HG02852 (cell line): ENCODE results near the gene ABCD3.

Experiments
- ATAC-seq: cut with Tn5 transposase; IDR thresholded peaks from one replicate; pipeline ENCODE4 v1.9.1; 2021; ENCODE audit warnings: mild to moderate bottlenecking, moderate library complexity; ENCODE audit not compliant: unreplicated experiment

ABCD3 gene

DNA sequence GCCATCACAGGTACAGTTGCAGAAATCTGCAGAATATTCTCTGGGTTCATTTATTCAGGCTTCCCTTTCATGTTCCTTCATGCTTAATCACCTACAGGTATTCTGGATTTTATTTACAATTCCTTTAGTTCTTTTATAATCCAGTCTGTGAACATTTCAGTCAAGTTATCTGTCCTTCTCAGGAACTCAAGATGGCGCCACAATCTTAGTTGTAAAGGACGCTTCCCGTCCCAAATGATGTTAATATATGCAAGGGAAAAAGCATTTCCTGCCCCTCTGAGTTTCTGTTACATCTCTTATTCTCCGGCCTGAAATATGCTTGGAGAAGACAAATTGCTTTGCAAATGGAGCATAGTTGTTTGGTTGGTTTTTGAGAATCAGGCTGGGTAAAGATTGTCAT is 104.1 kb downstream of the ABCD3 start:
- no peak for ATAC-seq

DNA sequence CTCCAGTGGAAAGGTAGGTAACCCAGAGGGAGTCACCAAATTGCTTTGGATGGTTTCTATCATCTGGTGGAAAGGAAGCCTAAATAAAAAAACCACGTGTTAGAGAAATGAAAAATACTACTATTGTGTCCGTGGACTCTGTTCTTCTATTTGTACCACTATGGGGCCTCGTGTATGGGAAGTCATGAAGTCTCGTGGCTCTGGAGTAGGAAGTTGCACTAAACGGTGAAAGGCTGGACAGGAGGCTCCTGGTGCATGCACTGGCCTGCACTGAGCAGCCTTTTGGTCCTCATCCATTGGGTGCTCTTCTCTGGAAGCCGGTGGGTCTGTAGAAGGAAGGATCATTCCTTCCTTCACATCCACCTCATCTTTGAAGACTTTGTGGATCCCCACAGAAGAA is 106.3 kb downstream of the ABCD3 start:
- no peak for ATAC-seq

DNA sequence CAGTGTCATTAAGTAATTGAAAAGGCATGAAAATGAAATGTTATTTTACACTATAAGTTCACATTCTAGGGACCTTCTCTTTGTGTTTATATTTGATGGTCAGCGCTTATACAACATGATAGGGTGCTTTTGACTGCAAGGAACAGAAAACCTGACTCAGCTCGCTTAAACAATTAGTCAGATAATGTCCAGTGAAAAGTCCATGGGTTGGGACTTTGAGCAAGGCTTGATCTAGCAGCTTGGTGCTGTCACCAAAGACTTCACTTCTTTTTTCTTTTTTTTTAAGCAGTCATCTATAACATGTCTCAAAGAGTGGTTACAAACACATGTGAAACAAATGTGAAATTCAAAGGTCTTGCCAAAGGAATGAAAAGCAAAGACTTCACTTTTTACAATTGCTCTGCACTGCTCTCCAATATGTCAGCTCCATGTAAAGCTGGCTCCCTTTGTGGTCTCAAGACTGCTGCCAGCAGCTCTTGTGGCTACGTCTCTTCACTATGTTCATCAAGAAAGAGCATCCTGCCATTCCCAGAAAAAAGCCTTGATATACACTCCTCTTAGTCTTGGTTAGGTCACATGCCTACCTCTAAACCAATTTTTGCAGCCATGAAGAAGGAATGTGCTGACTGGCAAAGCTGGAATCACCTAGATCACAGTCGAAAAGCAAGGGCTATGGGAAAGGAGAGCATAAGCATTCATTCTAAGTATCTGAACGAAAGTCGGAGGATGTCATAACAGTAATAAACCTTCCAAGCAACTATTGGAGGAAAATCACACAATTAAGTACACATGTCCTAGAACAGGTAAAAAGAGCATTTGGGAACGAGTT is 108.2 kb downstream of the ABCD3 start:
- no peak for ATAC-seq

DNA sequence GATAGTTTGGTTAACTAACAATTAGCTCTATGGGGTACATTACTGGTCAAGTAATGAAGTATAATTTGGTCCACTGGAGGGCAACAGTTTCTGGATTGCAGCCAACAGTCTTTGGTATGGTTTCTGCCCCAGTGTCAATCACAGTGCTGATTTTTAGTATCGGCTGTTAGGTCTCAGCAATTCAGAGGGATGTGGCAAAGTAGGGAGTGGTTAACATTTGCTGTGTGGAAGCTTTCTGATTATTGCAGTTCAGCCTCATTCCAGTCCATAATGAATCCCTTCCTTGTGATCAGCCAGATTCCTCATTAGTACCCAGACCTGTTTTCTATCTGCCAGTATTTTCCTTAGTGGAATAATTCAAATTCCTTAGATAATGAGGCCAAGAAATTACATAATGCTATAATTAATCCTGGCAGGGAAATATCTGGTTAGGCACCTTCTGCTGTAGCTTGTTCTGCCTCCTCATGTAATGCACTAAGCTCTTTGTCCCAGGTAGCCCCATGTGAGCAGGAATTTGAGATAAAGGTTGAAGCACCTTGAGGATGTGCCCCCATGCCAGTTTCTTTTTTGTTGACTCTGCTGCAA is 109.3 kb downstream of the ABCD3 start:
- ATAC-seq, result no peak

DNA sequence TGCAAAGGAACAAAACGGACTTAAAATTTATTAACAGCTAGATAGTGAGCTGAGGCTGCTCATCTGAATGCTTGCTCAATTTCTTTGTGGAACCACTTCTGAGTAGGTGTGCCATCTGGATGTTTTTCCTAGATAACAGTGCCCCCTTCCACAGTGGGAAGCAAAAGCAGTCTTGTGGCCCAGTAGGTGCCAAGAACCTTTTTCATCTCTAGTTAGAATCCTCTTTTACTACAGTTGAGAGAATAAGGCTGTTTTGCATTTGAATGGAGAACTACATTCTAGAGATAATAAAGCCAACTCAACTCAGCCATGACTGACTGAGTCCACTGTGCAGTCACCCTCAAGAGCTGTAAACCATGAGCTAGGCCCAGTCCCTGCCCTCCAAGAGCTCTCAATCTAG is 110.1 kb downstream of the ABCD3 start:
- no peak for ATAC-seq

DNA sequence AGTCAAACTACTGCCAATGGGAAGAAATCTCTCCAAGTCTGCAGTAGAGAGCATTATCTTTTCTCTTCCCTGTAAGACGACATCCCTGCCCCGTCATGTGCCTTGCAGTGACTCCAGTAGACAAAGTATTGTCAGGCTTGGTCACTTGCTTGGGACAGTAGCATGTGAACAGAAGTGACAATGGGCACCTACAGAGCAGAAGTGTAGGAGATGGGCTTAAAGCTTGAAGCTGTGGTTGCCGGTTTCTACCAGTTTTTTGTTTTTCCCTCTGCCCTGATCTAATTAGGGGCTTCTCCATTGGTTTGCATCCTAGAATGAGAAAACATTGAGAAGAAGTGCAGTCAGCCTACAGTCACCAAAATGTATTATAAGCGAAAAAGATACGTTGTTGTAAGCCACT is 110.6 kb downstream of the ABCD3 start:
- ATAC-seq, result no peak

DNA sequence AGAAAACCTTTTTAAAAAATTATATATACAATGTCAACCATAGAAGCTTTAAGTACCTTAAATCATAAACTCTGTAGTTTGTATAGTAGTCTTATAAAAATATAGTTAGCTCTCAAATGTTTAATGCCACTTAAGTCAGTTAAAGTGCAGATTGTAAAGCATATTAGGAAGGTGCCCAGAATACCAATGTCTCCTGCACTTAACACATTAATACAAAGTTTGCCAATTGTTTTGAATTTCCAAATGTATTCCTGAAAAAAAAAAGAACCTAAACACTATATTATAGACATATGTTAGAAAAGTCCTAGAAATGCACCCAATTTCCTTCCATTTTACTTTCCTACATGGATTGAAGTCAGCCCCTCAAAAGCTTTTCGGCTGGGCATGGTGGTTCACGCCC is 111.2 kb downstream of the ABCD3 start:
- ATAC-seq, result no peak

DNA sequence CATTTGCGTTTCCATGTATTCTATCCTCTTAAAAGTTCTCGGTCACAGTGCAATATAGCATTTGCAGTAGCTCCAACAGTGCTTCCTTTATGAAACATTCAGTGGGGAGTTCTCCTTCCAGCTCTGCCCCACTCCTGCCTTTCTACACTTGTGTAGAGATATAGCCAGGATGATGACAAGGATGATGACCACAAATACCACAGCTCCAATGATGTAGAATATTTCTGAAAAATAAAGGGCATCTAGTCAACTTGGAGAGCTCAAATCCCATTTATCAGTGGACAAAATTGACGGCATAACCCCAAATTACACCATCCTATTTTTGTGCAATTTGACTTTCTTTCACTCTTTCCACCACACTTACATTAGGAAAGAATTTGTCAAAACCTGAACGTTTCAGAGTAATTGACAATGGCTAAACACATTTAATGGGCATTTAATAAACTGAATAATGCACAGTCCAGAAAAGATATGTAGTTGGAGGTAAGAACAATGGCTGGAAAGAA is 112.2 kb downstream of the ABCD3 start:
- ATAC-seq, result no peak

DNA sequence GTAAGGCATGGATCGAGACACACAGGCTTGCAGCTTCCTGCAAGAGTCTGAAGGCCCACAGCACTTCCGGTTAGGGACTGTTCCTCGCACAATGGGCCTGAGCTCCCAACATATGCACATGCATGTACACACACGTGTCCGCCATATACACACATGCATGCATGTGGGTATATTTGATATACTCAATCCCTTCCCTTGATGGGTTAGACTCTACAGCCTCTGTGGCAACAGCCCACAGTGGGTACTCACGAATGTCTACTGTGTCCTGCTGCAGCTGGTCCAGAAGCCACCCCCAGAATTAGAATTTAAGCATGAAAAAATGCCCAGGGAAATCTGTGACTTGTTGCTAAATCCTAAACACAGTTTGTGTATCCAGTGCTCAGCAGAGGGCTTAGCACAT is 113.5 kb downstream of the ABCD3 start:
- ATAC-seq, result no peak

DNA sequence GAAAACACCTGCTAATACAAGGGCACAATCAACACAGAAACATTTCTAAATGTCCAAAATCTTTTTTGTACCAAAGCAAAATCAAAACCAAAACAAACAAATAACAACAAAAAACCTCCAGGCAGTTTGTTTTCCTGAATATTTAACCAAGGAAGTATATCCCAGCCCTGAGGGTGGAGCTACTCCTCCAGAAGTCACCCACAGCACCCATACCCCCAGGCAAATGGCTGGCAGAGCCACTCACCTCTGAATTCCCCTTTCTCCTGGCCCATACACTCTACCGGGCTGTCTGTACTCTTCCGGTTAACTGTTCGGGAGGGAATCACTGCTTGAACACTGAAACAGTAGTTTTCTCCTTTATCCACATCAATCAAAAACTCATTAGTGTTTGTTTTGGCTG is 113.9 kb downstream of the ABCD3 start:
- no peak for ATAC-seq

DNA sequence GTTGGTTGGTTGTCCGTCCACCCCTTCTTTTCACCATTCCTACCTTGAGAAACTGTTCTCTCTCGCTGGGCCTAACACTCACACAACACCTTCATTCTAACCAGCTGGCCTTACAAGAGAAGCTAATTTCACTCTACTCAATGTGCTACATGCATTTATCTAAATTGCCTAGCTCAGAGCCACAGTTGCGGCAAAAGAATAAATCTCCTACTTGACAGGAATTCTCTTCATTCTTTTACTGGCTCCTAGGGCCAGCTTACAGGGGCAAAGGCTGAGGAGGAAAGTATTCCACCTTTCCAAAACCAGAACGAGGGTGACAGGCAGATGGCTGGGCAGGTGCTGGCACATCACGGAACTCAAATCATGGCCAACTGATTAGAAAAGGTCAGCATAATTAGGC is 116.9 kb downstream of the ABCD3 start:
- no peak for ATAC-seq

DNA sequence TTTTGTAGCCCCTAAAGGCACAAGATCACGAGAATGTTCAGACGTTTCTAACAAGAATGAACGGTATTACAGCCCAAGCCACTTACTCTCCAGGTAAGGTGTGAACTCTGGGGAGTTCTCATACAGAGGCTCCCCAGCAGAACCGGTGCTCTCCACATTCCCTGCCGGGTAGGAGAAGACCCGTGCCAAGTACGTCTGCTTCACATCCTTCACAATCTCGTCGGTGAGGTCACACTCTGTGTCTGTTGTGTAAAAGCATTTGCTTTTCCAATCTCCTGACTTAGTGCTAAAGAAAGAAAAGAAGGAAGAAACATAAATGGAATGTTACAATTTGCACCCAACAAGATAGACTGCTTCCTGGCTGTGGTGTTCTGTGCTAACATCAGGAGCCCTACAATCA is 117.7 kb downstream of the ABCD3 start:
- ATAC-seq, result no peak

DNA sequence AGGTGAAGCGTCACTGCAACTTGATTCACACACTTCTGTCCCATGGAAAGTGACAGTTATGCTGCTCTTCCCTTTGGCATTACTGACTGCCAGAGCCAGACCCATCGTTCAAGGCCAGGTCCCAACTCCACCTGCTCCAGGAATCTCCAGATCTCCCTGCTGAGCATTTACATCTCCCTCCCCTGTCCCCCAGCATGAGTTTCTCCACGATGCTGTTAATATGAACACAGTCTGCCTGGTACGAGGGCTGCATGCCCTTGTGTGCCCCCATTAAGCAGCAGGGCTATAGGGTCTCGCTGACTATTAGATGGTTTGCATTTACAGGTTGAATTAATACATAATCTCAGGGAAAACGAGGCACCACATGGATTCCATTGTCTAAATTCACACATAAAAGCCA is 119.1 kb downstream of the ABCD3 start:
- no peak for ATAC-seq

DNA sequence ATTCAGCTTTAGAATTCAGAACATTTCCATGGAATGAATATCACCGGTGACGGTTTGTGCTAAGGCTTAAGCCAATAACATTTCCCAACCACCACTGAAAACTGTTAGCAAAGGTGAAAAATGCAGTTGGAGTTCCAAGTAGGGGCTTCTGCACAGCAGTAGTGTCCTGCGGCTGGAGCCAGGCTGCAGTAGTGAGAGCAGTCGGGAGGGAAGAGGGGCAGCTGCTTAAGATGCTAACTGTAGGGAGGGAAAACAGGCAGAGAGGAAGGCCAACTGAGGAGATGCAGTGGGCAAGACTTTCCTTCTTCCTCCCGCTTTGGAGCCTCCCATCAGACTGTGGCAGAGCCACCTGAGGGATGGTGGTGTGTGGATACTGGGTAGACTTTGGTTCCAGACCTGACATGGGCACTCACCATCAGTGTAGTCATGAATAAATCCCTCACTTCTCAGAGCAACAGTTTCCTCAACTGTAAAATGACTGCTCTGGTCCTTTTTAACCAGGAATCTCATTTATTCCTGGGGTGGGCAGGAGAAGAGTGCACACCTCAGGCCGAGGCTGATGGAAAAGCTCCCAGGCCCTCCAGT is 120.1 kb downstream of the ABCD3 start:
- no peak for ATAC-seq

DNA sequence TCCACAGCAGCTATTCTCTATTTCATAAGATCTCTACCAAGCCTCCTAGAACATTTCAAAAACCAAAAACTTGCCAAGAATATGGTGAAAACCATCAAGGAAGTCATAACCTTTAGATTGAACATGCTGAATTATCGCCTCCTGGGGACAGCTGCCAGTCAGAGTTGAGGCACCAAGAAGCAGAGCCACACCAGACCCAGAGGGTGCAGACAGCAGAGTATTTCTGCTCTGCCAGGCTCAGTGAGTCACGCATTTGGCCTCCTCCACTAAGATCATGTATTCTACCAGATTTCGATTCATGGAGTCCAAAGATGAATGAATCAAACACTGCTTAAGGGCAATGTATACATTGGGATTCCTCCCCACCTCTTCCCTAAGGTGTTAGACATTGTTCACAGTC is 121.3 kb downstream of the ABCD3 start:
- ATAC-seq, result no peak

DNA sequence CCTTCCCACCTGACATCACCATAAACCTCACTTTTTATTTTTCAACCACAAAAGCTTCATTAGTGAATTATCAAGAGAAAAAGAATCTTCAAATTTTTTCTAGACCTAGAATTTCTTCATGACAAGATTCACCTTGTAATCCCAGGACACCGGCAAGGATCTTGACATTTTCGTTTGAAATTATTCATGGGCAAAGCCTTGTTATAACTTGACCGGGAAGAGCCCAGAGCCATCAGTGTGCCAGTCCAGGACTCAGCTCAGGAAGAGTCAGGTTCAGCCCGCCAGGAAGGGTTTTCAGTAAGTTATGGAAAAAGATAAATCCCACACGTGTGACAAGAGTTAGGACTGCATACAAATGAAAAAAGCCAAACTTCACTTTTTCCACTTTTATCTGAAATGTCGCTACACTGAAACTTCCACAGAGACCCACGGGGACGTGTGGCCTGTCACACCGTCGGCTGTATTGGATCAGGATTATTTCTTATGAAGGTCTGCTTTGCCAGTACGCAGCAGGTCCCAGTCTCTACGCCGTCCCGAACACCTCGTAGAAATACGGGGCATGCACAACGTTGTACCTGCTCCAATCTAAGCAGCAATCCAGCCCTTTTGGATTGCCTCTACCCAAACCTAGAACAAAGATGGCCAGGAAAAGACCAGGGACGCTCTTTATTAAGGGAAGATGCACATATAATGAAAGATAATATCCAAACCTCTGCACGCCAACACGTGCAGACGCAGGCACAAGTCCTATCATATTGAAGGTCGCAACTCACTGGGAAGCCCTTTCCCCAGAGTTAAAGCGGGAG is 122.5 kb downstream of the ABCD3 start:
- no peak for ATAC-seq

DNA sequence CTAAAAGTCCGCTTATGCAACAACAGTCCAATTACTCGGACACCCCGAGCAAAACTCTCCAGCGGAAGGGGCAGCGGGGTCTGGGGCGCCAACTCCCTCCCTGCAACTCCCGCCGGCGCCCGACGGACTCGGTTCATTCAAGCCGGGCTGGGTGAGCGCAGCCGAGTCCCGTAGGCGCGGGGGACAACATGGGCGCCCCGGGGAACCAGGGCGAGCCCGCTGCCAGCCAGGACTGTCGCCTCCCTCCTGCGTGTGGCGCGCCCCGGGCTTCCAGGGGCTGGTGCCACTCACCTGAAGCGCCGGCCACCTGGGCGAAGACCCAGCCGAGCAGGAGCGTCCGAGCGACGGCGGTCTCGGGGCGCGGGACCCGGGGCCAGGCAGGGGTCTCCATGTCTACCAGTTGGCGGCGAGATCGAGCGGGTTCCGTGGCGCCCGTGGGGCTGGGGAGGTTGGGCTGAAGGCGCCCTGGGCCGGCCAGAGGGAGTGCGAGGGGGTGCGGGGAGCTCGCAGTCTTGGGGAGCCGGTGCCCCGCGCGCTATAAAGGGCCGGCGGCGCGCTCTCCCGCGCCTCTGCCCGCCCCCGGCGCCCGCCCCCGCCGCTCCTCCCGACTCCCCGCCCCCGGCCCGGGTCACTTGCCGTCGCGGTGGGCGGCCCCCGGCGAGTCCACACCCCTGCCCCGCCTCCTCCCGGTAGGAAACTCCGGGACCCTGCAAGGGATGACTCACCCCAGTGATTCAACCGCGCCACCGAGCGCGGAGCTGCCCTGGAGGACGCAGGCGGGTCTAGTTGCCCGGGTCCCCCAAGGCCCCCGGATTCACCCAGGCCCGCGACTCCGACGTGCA is 123.3 kb downstream of the ABCD3 start, which contains the start of gene F3:
TSS of gene F3 (minus strand) at position 514 of the 842 bp plus-strand sequence. CDS start at position 391, 123 bp downstream.
- ATAC-seq, result peak; percentile 82

DNA sequence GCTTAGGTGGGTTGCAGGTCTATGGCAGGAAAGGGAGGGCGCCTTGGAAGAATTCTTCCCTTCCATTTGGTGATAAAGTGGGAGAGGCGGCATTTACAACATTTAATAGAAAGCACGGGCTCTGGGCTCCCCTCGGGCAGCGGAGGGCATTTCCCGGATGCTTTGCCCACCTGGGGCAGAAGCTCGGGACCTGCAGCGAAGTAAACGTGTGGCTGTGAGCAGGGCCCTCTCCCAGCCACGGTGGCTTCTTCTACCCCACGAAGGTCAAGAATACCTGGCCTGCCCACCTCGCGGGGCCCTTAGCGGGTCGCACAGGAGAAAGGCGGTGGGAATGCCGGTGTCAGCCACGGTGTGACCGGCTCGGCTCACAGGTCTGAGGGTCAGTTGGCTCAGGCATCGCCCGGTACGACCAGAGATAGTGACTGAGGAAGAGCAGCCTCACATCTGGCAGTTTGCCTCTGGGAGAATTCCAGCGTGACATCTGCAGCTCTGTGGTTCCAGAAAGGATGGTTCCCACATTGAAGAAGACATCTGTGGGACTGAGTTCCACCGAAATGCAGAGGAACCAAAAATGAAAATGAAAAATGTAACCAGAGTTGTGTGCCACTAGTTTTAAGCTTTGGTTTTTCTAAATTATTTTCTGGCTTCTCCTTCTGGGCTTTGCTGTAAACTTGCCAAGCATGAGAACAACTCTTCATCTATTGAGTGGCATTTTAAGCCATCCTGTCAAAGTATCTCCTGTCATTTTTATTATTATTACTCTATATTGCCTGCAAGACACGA is 124.1 kb downstream of the ABCD3 start:
- ATAC-seq, result peak; percentile 20

DNA sequence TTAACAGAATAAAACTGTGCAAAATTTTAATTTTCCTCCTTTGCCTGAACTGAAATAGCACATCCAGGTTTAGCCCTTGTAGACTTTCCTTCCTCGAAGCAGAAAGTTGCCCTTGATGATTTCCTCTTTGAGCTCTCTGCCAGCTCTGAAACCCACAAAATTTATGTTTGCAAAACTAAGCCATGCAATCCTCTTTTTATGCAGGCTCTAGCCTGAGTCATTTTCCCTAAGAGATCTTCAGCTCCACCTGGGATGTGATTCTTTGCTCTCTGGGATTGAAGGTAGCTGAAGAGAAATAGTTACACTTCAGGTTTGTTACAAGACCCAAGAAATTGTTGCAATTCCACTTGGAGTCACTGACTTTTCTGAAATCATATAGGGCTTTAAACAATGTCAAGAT is 124.8 kb downstream of the ABCD3 start:
- ATAC-seq, result no peak
